NCI-H510A treated with DMSO at 0.1 percent for 48 hours (cell line): ENCODE data around the gene TMEM59L.
A peak's percentile ranks its signal among the peaks of the same experiment; 100 is the strongest.

Source experiments
- DNase-seq: peaks from one replicate; lab custom pipeline; 2025; lab: John Stamatoyannopoulos, UW

Gene TMEM59L

DNA sequence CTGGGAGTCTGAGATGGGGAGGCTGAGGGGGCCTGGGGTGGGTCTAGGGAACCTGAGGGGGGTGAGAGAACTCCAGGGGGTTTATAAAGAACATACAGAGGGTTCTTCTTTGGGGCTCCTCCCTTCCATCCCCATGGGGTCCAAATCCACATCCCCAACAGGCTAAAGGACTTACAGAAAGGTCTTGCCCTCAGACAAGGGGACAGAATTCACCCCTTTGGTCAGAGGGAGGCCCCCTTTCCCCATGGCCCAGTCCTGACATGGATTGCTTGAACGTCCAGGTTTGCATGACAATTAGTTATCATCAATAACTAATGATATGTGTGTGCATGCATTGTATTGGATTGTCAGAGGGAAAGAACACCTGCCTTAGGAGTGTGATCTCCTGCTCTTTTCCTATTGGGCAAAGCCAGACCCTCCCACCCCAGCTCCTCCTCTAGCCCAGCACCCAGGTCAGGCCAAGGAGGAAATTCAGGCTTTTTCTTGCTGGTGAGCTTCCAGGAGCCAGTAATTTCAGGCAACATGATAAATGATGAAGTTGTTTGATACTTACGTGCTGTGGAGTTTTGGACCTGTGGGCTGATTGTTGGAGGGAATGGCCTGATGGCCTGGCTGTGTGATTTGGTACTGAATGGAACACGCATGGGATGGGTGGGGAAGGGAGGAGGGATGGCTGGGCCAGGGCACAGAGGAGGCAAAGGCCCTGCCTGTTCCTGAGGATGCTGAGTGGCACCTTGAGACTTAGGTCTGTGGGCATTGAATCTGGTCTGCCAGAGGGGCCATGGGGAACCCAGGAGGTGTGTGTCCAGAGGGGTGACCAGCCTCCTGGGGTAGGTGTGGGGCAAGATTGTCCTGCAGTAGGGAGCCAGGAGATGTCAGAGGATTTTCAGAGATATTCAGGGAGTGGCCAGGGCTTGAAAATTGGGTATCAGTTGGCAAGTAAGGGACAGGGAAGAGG, 25.3 kb downstream of the TMEM59L start:
- DNase-seq: peak; percentile 55

DNA sequence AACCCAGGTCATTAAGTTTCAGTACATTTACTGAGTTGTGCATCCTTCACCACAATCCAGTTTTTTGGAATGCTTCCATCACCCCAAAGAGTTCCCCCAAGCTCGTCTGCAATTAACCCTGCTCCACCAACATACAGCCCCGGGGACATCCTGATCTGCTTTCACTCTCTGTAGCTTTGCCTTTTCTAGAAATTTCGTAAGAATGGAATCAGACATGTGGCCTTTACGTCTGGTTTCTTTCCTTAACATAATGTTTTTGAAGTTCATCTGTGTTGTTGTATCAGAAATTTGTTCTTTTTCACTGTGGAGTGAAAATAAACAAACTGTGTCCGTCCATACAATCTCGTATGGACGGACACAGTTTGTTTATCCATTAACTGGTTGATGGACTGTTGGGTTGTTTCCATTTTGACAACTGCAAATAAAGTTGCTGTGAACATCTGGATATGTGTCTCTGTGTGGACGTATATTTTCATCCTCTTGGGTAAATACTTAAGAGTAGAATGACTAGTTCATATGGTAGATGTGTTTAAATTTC, 27.1 kb downstream of the TMEM59L start:
- no peak for DNase-seq

DNA sequence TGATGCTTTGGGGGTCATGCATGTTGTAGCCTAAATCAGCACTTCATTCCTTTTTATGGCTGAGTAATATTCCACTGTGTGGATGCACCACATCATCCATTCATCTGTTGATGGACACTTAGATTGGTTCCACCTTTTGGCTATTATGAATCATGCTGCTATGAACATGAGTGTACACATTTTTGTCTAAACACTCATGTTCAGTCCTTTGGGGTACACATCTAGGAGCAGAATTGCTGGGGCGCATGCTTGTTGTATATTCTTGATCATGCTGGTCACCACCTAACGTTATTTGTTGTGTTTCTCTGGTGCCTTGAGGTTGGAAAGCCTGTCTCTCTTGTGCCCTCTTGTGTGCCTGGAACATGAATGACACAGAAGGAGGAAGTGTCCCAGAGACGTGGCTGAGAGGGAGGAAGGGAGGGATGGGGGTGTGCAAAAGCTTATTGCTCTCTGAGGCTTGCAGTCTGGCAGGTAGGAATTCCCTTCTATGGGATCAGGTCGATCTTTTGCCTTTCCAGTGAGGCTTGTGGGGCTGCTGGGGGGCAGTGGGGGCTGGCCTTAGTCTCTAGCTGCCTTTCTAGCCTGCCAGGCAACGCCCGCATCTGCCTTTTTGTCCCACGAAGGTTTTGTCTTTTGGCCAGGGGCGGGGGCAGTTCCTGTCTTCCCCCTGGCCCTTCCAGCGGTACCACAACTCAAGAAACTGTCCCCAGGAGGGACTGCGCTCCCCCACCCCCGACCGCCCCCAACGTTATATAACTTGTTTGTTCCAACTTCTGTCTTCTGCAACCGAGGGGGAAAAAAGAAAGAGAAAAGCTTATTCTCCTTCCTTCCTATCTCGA, 31.7 kb downstream of the TMEM59L start:
- no peak for DNase-seq

DNA sequence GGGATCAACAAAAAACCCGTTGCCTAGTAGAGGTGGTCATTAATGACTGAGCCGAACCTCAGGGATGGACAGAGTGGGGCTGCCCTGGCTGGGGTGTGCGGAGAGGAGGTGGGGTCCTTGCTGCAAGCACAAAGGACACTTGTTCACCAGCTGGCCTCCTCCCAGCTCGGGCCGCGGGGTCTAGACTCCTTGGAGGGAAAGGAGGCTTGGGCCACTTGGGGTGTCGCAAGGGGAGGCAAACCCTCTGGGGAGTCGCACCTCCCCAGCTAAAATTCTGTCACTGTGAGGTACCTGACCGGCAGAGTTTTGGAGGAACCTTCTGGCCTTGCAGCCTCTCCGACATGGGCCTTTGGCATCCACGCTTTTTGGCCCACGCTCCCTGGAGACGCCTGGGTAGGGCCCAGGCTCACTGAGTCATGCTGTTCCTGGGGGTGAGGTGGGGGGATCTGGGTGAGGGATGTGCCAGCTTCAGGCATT, 32.4 kb downstream of the TMEM59L start:
- DNase-seq: no peak

DNA sequence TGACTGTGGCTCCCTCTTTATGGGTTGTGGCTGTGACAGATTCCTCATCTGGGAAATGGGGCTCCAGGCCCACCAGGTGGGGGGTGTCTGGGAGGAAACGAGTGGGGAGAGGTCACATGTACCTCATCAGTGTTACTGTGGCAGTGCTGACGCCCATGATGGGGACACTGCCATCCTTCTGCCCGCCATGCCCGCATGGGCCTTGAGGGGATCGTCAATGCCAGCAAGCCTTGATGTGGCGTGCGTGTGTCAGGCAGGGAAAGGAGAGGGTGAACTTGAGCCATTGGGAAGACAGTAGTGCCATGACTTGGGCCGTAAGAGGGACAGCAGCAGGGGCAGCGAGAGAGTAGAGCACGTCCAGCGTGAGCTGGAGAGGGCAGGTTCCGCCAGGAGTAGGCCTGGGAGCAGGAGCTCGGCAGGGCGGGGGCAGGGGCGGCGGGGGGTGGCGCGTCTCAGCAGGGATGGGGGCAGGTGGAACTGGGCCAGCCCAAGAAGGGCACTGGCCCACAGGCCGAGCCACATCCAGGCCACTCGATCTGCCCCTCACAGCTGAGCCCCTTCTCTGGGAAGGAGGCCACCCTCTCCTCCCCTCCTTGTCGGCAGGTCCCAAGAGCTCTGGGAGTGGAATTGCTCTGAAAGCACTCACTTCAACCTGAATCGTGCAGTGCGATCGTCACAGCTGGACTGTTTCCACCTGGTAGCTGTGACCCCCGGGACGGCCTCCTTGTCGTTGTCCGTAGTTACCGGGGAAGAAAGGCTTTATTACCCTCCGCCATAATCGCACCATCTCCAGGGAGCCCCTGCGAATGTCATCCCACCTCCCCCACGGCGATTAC, 34.1 kb downstream of the TMEM59L start:
- DNase-seq: no peak

DNA sequence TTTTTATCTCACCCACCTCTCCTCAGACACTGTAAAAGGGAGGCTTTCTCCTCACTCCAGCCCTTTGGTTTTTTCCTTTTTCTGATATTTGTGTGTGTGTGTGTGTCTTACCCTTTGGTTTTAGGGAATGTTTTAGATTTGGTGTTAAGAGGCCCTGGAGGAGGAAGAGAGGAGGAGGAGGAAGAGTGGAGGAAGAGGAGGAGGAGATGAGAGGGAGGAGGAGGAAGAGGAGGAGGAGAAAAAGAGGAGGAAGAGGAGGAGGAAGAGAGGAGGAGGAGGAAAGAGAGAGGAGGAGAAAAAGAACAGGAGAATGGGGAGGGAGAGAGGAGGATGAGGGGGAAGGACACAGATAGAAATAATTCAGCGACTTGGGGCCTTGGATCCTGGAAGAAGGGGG, 34.7 kb downstream of the TMEM59L start:
- no peak for DNase-seq

DNA sequence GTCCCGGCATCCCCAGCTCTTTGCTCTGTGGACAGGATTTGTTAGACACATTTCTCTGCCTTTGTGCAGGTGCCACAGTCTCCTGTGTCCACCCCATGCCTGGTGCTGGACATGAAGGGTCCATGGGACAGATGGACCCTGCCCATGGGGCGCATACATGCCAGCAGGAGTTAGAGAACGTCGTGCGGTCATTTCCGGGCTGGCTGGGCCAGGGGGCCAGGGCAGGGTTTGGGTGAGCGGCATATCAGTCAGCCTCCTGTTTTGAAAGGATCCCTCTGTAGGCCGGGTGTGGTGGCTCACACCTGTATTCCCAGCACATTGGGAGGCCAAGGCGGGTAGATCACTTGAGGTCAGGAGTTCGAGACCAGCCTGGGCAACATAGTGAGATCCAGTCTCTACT, 35.1 kb downstream of the TMEM59L start:
- DNase-seq: no peak

DNA sequence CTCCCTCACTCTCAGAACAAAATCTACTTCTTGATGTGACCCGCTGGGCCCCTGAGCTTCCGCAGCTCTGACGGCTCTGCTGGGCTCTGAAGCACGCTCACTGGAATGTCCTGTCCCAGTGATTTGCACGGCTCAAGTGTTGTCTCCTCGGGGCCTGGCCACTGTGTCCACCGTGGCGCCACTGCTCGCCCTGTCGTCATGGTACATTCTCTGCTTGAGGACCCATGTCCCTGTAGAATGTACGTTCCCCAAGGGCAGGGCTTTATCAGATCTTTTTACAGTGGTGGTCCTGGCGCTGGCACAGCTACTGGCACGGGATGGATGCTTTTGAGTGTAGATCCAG, 36.3 kb downstream of the TMEM59L start:
- DNase-seq: no peak

DNA sequence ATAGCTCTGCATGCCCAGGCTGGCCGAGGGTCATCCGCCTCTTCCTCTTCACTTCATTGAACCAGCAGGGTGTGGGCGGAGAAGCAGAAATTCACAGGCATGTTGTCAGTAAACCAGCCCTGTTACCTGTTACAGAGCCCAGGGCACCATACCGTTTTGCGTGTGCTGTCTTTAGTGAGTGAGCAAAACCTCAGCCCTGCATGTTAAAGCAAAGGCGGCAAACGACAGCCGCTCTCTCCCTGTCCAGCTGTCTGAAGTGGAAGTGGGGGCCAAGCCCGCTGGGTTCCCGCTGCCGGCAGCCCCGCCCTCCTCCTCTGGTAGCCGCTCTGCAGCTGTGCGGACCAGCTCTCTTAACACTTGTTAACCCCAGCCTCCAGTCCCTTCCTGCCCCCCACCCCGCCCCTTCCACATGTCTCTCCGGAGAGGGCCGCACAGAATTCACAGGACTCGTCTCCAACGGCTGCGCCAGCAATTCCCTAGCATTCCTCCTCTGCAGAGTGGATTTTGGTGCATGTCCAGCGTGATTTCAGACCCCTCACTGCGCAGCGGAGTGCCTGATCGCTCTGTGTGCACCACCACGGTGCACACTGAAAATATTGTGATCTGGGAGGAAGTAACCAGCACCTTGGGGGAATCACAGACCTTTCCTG, 36.8 kb downstream of the TMEM59L start:
- peak; percentile 79 for DNase-seq

DNA sequence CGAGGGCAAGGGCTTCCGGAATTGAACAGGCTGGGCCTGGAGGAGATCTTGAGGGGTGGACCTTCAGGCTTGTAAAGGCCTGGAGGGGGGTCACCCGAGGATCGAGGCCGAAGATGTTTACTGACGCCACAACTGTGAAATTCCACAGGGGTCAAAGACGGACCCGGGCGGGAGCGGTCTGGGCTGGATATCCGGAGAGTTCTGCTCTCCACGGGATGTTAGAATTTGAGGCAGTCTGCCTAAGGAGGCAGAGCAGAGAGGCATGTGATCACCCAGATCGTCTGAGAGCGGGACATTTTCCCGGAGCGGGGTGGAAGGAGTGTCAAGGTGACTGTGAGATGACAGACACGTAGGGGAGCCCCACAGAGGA, 37.3 kb downstream of the TMEM59L start:
- DNase-seq: no peak

DNA sequence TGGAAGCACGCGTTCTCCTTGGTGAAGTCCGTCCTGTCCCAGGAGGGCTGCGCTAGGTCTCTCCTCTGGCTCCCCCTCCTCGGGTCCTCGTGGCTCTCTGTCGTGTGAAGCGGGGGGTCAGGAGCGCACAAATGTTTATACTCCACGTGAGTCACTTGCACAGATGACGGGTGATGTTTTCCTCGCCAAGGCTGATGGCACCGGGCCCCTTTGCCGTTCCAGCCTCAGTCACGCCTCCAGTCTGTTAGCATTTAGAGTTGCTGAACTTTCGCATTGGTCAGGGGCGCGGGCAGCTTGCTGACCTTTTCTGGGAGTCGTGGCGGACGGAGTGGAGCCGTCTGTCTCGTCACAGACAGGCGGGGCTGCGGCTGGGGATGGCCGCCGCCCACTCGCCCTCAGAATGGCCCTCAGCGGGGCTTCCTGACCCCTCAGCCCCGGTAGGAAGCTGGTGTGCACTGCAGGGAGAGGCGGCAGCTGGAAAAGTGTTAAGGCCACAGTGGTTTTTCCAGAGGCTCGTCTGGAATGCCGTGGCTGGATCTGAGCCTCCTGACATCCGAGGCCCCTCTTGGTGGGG, 37.9 kb downstream of the TMEM59L start:
- no peak for DNase-seq

DNA sequence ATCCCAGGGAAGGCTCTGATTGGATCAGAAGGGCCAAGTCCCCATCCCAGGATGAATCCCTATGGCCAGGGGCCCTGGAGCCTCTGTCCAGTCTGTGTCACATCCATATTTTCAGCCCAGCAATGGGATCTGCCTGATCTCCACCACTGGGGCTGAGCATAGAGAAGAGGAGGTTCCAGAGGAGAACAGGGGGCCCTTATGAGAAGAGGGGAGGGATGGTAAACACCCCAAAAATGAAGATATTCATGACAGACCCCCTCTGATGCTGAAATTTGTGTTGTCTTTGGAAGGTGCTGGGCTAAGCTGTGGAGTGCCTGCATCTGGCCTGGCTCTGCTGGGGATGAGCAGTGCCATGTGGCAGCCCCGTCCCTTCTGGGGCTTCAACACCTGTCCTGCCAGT, 38.6 kb downstream of the TMEM59L start:
- no peak for DNase-seq

DNA sequence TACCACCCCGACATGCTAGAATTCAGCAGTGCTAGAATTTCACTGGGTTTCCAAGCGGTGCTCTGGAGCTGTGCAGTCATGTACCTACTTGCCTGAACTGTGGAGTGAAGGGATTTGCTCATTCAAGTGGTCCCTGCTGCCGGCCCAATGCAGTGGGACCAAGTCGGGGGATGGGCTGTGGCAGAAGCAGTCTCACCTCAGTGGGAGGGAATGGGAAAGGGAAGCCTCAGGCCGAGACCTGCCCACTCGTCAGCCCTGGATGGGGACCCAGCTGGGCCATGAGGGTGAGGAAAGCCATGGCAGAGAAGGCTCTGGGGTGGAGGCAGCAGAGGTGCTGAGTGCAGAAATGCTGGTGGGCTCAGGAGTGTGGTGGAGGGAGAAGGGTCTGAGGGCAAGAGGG, 39.1 kb downstream of the TMEM59L start:
- no peak for DNase-seq

DNA sequence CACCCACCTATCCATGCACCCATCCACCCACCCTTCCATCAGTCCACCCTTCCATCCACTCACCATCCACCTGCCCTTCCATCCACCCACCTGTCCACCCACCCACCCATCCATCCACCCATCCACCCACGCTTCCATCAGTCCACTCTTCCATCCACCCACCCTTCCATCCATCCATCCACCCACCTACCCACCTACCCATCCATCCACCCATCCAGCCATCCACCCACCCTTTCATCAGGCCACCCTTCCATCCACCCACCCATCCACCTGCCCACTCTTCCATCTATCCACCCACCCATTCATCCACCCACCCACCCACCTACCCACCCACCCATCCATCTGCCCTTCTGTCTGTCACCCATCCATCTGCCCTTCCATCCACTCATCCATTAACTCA, 41.2 kb downstream of the TMEM59L start:
- no peak for DNase-seq

DNA sequence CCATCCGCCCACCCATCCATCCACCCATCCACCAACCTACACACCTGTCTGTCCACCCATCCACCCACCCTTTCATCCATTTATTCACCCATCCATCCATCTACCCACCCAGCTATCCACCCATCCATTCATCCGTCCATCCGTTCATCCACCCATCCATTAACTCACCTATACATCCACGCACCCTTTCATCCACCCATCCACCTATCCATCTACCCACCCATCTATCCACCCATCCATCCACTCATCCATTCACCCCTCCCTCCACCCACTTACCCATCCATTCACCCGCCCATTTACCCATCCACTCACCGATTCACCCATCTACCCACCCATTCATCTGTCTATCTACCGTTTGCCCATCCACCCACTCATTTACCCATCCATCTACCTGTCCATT, 41.8 kb downstream of the TMEM59L start:
- no peak for DNase-seq

DNA sequence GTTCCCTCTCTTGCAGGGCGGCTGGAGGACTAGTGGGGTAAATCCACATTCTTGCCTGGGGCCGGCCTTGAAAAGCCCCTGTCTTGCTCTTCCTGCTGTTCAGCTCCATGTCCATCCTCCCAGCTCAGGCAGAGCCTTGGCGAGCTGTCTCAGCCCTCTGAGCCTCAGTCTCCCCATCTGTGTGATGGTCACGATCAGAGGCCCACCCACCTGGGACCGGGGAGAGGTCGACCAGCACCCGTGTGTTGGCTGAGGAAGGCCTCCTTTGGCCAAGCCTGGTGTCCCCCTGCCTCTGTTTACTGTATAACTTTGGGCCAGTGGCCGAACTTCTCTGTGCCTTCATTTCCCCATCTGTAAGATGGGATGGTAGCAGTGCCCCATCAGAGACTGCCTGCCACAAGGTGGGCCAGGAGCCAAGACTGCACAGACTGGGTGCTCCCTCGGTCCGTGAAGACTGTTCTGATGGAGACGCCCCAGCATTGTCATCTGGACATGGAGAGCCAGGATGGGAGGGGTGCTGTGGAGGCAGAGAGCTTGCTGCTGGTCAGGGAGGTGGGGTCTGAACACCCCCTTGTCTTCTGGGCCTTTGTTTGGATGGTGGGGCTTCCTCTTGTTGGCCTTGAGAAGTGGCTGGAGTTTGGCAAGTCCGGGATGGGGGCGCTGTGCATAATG, 42.6 kb downstream of the TMEM59L start:
- DNase-seq: no peak

DNA sequence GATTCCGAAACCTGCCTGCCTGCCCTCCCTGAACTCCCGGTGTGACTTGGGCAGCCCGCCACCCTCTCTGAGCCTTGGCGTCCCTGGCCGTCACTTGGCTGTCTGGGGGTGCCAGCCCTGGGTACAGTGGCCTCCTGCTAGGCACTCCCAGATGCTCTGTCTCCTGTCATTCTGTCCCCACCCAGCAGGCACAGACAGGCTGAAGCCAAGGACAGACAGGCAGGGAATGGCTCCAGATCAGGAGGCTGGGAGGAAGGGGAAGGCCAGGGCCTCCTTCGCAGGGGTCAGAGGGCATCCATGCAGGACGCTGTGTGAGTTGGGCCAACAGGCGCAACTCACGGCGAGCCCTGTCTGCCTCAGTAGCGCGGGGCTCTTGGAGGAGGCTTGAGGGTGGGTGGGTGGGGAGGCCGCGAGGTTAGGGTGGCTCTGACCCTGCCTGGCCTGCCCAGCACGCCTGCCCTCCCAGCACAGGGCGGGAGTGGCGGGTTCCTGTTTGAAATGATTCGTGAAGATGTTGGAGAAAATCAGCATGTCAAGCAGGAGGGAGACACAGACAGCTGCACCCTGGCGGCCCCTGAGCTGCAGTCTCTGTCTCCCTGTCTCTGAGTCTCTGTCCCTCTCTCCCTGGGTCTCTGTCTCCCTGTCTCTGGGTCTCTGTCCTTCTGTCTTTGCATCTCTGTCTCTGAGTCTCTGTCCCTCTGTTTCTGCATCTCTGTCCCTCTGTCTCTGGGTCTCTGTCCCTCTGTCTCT, 43.8 kb downstream of the TMEM59L start:
- no peak for DNase-seq

DNA sequence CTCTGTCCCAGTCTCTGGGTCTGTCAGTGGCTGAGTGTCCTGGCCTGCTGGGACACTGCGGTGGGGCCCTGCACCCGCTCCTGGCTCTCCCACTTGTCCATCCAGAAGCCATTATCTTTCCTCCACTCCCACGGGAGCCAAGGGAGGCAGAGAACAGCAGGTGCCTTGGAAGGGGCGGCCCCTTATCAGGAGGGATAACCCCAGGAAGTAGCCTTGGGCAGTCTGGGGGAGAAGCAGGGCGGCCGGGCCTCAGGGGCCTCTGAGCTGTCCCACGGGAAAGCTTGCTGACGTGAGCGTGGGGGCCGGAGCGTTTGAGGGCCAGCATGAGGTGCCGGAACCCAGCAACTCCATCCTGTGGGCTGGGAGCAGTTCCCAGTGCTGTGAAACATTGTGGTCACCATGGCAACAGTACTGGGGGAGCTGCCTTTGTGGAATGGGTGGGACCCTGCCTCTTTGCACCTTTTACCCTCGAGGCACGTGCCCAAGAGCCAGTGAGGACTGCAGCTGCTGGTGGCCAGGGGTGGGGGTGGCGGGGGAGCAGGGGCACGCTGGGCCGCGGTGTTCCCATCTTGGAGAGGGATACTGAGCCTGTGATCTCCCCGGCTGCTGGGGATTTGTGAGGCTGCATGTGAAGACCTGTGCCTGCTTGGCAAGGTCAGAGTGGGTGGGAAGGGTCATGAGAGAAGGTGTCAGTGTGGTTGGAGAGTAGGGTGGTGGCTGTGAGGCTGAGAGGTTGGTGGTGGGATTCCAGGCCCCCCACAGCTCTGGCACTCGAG, 45.1 kb downstream of the TMEM59L start:
- DNase-seq: no peak

DNA sequence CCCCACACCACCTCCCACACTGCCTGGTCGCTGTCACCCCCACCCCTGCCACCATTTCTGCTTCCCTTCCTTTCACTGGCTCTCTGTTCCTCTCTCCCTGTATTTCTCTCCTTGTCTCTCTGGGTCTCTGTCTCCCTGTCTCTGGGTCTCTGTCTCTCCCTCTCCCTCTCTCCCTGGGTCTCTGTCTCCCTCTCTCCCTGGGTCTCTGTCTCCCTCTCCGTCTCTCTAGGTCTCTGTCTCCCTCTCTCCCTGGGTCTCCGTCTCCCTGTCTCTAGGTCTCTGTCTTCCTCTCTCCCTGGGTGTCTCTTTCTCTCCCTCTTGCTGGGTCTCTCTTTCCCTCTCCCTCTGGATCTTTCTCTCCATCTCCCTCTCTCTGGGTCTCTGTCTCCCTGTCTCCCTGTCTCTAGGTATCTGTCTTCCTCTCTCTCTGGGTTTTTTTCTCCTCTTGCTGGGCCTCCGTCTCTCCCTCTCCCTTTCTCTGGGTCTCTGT, 45.7 kb downstream of the TMEM59L start:
- DNase-seq: no peak
